Measurements from ENCODE around the gene NIPAL3. TPM values are rescaled to one million over a fixed set of nuclear protein-coding genes. Genes with fewer than 3 reads are reported as not detected.

The NIPAL3 gene
- total and polyA plus RNA-seq, 2 donors from 2014 or later = 13.5 to 46.4 TPM

- H3K27ac ChIP-seq (ENCODE audit: low read depth in 2 of 2, low read length in 2 of 2) = no peak overlapping the region
- FAIRE-seq = no peak
- no peak for DNase-seq
- H3K9me3 ChIP-seq (ENCODE audit: control insufficient read depth in 2 of 3, insufficient read depth in 1 of 3, low read length in 3 of 3) = no peaks in the 10 kb centered on the region
- intact Hi-C loops (cut with DNase I) = no loop called here
- no peak overlapping the region for H3K9ac ChIP-seq (ENCODE audit: low read length in 3 of 3)
- H3K4me3 ChIP-seq (ENCODE audit: low read length in 3 of 3) = no peak overlapping the region
- H3K36me3 ChIP-seq (ENCODE audit: control insufficient read depth in 2 of 3, insufficient read depth in 3 of 3, low read length in 3 of 3) = peaks cover 0 to 4% (median 0%) of the 10 kb centered on the region in 3 donors
- H3K27me3 ChIP-seq (ENCODE audit: control insufficient read depth, insufficient read depth, low read length) = no peaks in the 10 kb centered on the region
- no peak for TF ChIP-seq CTCF (IDR thresholded peaks at IDR 0.05; ENCODE audit: borderline replicate concordance, extremely low read depth, insufficient read depth)
- H3K4me1 ChIP-seq (ENCODE audit: control insufficient read depth in 2 of 3, insufficient read depth in 2 of 3, low read depth in 1 of 3, low read length in 3 of 3) = no peaks in the 10 kb centered on the region
Measured at GRCh38 chr1:24425922-24426321, 10.3 kb downstream of the NIPAL3 start.

- Histone ChIP-seq H3K4me1 (ENCODE audit: control insufficient read depth in 2 of 3, insufficient read depth in 2 of 3, low read depth in 1 of 3, low read length in 3 of 3) (no peaks in the 10 kb centered on the region), H3K9me3 (ENCODE audit: control insufficient read depth in 2 of 3, insufficient read depth in 1 of 3, low read length in 3 of 3) (no peaks in the 10 kb centered on the region), H3K27me3 (ENCODE audit: control insufficient read depth, insufficient read depth, low read length) (no peaks in the 10 kb centered on the region), H3K36me3 (ENCODE audit: control insufficient read depth in 2 of 3, insufficient read depth in 3 of 3, low read length in 3 of 3) (peaks cover 0 to 3% (median 0%) of the 10 kb centered on the region in 3 donors), H3K27ac (ENCODE audit: low read depth in 2 of 2, low read length in 2 of 2) (no peak overlapping the region), H3K9ac (ENCODE audit: low read length in 3 of 3) (no peak overlapping the region), H3K4me3 (ENCODE audit: low read length in 3 of 3) (no peak overlapping the region)
- DNase-seq (no peak), FAIRE-seq (no peak)
- TF ChIP-seq CTCF (IDR thresholded peaks at IDR 0.05; ENCODE audit: borderline replicate concordance, extremely low read depth, insufficient read depth) = no peak
- intact Hi-C loops (cut with DNase I) = no loop called here
Measured at GRCh38 chr1:24426744-24427544, 11.3 kb downstream of the NIPAL3 start.

DNA sequence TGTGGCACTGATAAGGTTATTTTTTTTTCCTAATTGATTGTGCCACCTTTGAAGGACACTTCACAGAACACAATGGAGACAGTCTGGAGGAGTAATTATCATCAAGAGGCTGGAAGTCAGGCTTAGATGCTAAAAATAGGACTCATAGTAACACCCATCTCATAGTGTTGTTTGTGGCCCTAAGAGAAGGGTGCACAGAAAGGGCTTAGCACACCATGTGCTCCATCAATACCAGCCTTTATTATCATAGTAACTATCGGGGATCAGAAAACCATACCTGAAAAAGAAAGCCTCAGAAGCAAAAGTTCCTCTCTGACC is 11.9 kb downstream of the NIPAL3 start:
- no peak for TF ChIP-seq CTCF (IDR thresholded peaks at IDR 0.05; ENCODE audit: borderline replicate concordance, extremely low read depth, insufficient read depth)
- H3K27ac ChIP-seq (ENCODE audit: low read depth in 2 of 2, low read length in 2 of 2) = no peak overlapping the region
- no peak for FAIRE-seq
- no peaks in the 10 kb centered on the region for H3K4me1 ChIP-seq (ENCODE audit: control insufficient read depth in 2 of 3, insufficient read depth in 2 of 3, low read depth in 1 of 3, low read length in 3 of 3)
- H3K9ac ChIP-seq (ENCODE audit: low read length in 3 of 3) = no peak overlapping the region
- no peaks in the 10 kb centered on the region for H3K9me3 ChIP-seq (ENCODE audit: control insufficient read depth in 2 of 3, insufficient read depth in 1 of 3, low read length in 3 of 3)
- intact Hi-C loops (cut with DNase I) = no loop called here
- DNase-seq = no peak
- H3K27me3 ChIP-seq (ENCODE audit: control insufficient read depth, insufficient read depth, low read length) = no peaks in the 10 kb centered on the region
- no peak overlapping the region for H3K4me3 ChIP-seq (ENCODE audit: low read length in 3 of 3)
- no peaks in the 10 kb centered on the region for H3K36me3 ChIP-seq (ENCODE audit: control insufficient read depth in 2 of 3, insufficient read depth in 3 of 3, low read length in 3 of 3)
